Sigmoid colon (tissue), 4 donors: ENCODE measurements around the gene HRH2.

Experiments used
- EP300 ChIP-seq, 4 donors: sonication (generic); formaldehyde crosslinking; IDR thresholded peaks; one replicate each; pipeline ENCODE4 v1.6.1; 2017; ENCODE audit warnings: antibody characterized with exemption in 4 of 4
- TF ChIP-seq, protein P1 (sequence below), 4 experiments: fragments of 450-650 bp in 3 of 4; fragments of 200-600 bp in 1 of 4; IDR thresholded peaks; one replicate each; pipeline ENCODE4 v1.5.1; 2016 to 2019; ENCODE audit warnings: antibody characterized with exemption in 4 of 4, mild to moderate bottlenecking in 3 of 4, moderate library complexity in 2 of 4

DNA sequence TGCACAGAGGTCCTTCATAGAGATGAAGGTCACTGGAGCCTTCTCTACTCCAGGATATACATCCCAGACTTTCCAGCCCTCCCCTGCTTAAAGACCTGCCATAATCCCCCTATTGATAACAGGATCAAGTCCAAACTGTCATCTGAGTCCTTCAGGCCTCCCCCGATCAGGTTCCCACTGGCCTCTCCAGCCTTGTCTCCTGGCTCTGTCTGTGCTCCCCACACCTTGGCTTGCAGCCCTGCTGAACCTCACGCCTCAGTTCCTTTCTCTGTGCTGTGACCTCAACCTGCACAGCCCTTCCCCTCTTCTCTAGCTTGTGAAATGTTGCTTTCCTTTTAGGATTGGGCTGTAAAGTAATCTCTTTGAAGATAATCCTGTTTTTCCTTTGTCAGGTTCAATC is 2.5 kb upstream of the HRH2 start:
- TF ChIP-seq, protein P1, sequence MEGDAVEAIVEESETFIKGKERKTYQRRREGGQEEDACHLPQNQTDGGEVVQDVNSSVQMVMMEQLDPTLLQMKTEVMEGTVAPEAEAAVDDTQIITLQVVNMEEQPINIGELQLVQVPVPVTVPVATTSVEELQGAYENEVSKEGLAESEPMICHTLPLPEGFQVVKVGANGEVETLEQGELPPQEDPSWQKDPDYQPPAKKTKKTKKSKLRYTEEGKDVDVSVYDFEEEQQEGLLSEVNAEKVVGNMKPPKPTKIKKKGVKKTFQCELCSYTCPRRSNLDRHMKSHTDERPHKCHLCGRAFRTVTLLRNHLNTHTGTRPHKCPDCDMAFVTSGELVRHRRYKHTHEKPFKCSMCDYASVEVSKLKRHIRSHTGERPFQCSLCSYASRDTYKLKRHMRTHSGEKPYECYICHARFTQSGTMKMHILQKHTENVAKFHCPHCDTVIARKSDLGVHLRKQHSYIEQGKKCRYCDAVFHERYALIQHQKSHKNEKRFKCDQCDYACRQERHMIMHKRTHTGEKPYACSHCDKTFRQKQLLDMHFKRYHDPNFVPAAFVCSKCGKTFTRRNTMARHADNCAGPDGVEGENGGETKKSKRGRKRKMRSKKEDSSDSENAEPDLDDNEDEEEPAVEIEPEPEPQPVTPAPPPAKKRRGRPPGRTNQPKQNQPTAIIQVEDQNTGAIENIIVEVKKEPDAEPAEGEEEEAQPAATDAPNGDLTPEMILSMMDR (IDR thresholded peaks at IDR 0.05), result no peak
- TF ChIP-seq EP300 (IDR thresholded peaks at IDR 0.05), result no peak
